Measurements from ENCODE around the gene PHLDB1.
"Not testable (repeated sequence)": the region's sequence is repeated elsewhere in the genome, so short reads cannot be mapped to it uniquely, and the experiment has no call there.

Gene PHLDB1

GRCh38 chr11:118672846-118673245 lies 65.4 kb downstream of the PHLDB1 start:
- H3K27ac ChIP-seq: no peak overlapping the region
- H3K4me3 ChIP-seq: no peak overlapping the region

- Histone ChIP-seq H3K27ac (no peak overlapping the region), H3K4me3 (no peak overlapping the region)
Observed at GRCh38 chr11:118673361-118674081, 66.1 kb downstream of the PHLDB1 start.

GRCh38 chr11:118674082-118674435 lies 66.6 kb downstream of the PHLDB1 start:
- no peak overlapping the region for H3K4me3 ChIP-seq
- no peak overlapping the region for H3K27ac ChIP-seq

- no peak overlapping the region for H3K4me3 ChIP-seq
- no peak overlapping the region for H3K27ac ChIP-seq
Observed at GRCh38 chr11:118677977-118678376, 70.6 kb downstream of the PHLDB1 start.

GRCh38 chr11:118678908-118679307 lies 71.5 kb downstream of the PHLDB1 start:
- H3K4me3 ChIP-seq, H3K27ac ChIP-seq: not testable (repeated sequence)

GRCh38 chr11:118679483-118679882 lies 72.1 kb downstream of the PHLDB1 start, which contains the start of gene TREH:
Gene TREH (minus strand): TSS chr11:118679650. CDS start chr11:118679627, 23 bp downstream.
- H3K4me3 ChIP-seq: no peak within 1 kb of the TSS
- no peak within 1 kb of the TSS for H3K27ac ChIP-seq

GRCh38 chr11:118682372-118682771 lies 75.0 kb downstream of the PHLDB1 start:
- no peak overlapping the region for H3K27ac ChIP-seq
- no peak overlapping the region for H3K4me3 ChIP-seq

GRCh38 chr11:118682939-118683338 lies 75.5 kb downstream of the PHLDB1 start:
- H3K27ac ChIP-seq, H3K4me3 ChIP-seq: not testable (repeated sequence)

- no peak overlapping the region for H3K4me3 ChIP-seq
- no peak overlapping the region for H3K27ac ChIP-seq
Observed at GRCh38 chr11:118684187-118684586, 76.8 kb downstream of the PHLDB1 start.

- peak overlapping the region in 1 of 21 experiments; percentile 41 for H3K27ac ChIP-seq
Observed at GRCh38 chr11:118687906-118688305, 80.5 kb downstream of the PHLDB1 start.

GRCh38 chr11:118688339-118688738 lies 80.9 kb downstream of the PHLDB1 start:
- not testable (repeated sequence) for H3K27ac ChIP-seq, H3K4me3 ChIP-seq

More at GRCh38 chr11:118687906-118688305, 80.5 kb downstream of the PHLDB1 start:
- no peak overlapping the region for H3K4me3 ChIP-seq

GRCh38 chr11:118688851-118689502 lies 81.6 kb downstream of the PHLDB1 start:
- Histone ChIP-seq H3K27ac (peak overlapping the region in 8 of 21 experiments; percentile 25 to 76 (median 56)), H3K4me3 (peak overlapping the region in 2 of 7 experiments; percentile 23 to 33)

GRCh38 chr11:118689503-118689851 lies 82.1 kb downstream of the PHLDB1 start:
- peak overlapping the region in 12 of 21 experiments; percentile 21 to 76 (median 51) for H3K27ac ChIP-seq
- H3K4me3 ChIP-seq: peak overlapping the region in 4 of 7 experiments; percentile 15 to 33 (median 22)

GRCh38 chr11:118689852-118690552 lies 82.6 kb downstream of the PHLDB1 start:
- peak overlapping the region in 18 of 21 experiments; percentile 9 to 76 (median 47) for H3K27ac ChIP-seq
- H3K4me3 ChIP-seq: peak overlapping the region in 6 of 7 experiments; percentile 15 to 37 (median 22)

- Histone ChIP-seq H3K27ac (peak overlapping the region in 13 of 21 experiments; percentile 9 to 76 (median 46)), H3K4me3 (peak overlapping the region in 1 of 7 experiments; percentile 37)
Observed at GRCh38 chr11:118690553-118691304, 83.3 kb downstream of the PHLDB1 start.

- Histone ChIP-seq H3K27ac (peak overlapping the region in 13 of 21 experiments; percentile 16 to 86 (median 60)), H3K4me3 (no peak overlapping the region)
Observed at GRCh38 chr11:118691926-118692830, 84.8 kb downstream of the PHLDB1 start.

- Histone ChIP-seq H3K27ac (no peak overlapping the region), H3K4me3 (no peak overlapping the region)
Observed at GRCh38 chr11:118694185-118694584, 86.8 kb downstream of the PHLDB1 start.

GRCh38 chr11:118694771-118695170 lies 87.4 kb downstream of the PHLDB1 start:
- H3K27ac ChIP-seq: no peak overlapping the region

More at GRCh38 chr11:118694771-118695170, 87.4 kb downstream of the PHLDB1 start:
- no peak overlapping the region for H3K4me3 ChIP-seq
